GM12878 (cell line): ENCODE results near the gene CDC42EP3.

Experiments
- CHD2 ChIP-seq: IDR thresholded peaks from 2 replicates; pipeline ENCODE4 v1.6.1; 2011; ENCODE audit warnings: low read depth, low read length, improper control_type of control experiment, borderline replicate concordance
- EZH2 ChIP-seq: IDR thresholded peaks from 2 replicates; pipeline ENCODE4 v1.6.1; 2012; ENCODE audit warnings: low read depth, mild to moderate bottlenecking, control low read depth, inconsistent platforms, low read length, borderline replicate concordance; ENCODE audit not compliant: control insufficient read depth
- HCFC1 ChIP-seq: fragments of 150-350 bp; IDR thresholded peaks from 2 replicates; pipeline ENCODE4 v1.6.1; 2014; ENCODE audit warnings: low read length
- MTA3 ChIP-seq: IDR thresholded peaks from 2 replicates; pipeline ENCODE4 v1.6.1; 2012; ENCODE audit warnings: low read length, inconsistent platforms, borderline replicate concordance
- PBX3 ChIP-seq: IDR thresholded peaks from 2 replicates; pipeline ENCODE4 v1.6.1; 2011; ENCODE audit warnings: mild to moderate bottlenecking, low read depth, low read length, moderate library complexity; ENCODE audit not compliant: insufficient replicate concordance
- POLR2A ChIP-seq: IDR thresholded peaks from 2 replicates; pipeline ENCODE4 v1.6.1; 2011; ENCODE audit warnings: low read depth, mild to moderate bottlenecking, low read length
- RAD21 ChIP-seq: IDR thresholded peaks from 2 replicates; pipeline ENCODE4 v1.6.1; 2011; ENCODE audit warnings: mild to moderate bottlenecking, low read depth, low read length, moderate library complexity; ENCODE audit not compliant: insufficient read depth
- SREBF1 ChIP-seq: IDR thresholded peaks from 2 replicates; pipeline ENCODE4 v1.6.1; 2012; ENCODE audit warnings: mild to moderate bottlenecking, low read length
- SUZ12 ChIP-seq: fragments of 200-600 bp; sonication (generic); IDR thresholded peaks from one replicate; pipeline ENCODE4 v1.6.1; 2018; ENCODE audit warnings: antibody characterized with exemption, mild to moderate bottlenecking; ENCODE audit not compliant: unreplicated experiment
- ZBTB40 ChIP-seq: fragments of 450-650 bp; IDR thresholded peaks from 2 replicates; pipeline ENCODE4 v1.6.1; 2016; ENCODE audit warnings: mild to moderate bottlenecking, moderate library complexity, borderline replicate concordance
- ZNF592 ChIP-seq: fragments of 450-650 bp; IDR thresholded peaks from 2 replicates; pipeline ENCODE4 v1.6.1; 2017; ENCODE audit warnings: mild to moderate bottlenecking, moderate library complexity
- ZZZ3 ChIP-seq: IDR thresholded peaks from 2 replicates; pipeline ENCODE4 v1.6.1; 2011; ENCODE audit warnings: low read depth; ENCODE audit not compliant: control insufficient read depth, insufficient read length
- TF ChIP-seq, protein P1 (sequence below), 3 experiments: IDR thresholded peaks in 2 of 3; conservative IDR thresholded peaks in 1 of 3; 2 replicates each; pipeline ENCODE4 v1.5.1; 2011; ENCODE audit warnings: low read depth in 3 of 3, low read length in 3 of 3, mild to moderate bottlenecking in 3 of 3, control low read depth in 2 of 3, moderate library complexity in 2 of 3, inconsistent platforms in 1 of 3, mixed read lengths in 1 of 3; ENCODE audit not compliant: control insufficient read depth in 2 of 3, insufficient read depth in 1 of 3; ENCODE audit errors: extremely low read depth in 1 of 3
- TF ChIP-seq, protein P2 (sequence below): fragments of 450-650 bp; IDR thresholded peaks from 2 replicates; pipeline ENCODE4 v1.6.1; 2017; ENCODE audit warnings: mild to moderate bottlenecking

DNA sequence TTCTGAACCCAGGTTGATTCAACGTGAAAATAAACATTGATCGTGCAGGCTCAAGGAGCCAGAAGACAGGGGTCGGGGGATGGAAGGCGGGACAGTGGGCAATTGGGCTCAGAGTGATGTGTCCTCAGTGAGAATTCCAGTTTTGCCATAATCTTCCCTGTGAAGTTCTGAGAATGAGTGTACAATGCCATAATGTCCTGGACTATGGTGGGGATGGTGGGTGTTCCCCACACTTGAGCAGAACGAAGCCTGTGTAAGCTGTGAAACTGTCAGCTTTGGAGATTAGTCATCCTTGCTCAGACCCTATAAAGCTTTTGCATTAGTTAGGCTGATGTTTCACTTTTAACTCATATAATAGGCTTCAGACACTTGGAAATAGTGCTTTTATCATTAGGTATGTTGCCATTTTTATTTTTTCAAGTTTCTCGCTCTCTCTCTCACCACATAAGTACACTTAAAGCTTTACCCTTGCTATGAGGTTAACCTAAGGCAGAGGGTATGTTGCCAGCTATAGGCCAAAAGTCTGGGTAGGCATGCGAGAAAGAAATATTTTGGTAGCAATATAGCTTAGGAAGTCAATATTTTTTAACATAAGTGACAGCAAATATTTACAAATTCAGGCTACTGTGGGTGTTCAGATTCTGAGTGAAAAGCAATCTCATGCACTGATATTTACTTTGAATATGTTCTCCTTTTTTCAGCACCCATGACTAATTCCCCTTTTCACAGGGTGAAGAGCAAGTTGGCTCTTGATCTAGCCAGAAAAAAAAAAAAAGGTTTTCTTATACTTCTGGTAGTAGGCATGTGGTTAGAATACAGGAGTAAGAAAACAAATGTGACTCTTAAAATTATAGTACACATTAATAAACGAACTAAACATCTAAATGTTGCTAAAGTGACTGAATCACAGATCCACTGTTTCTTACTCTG lies 47.2 kb downstream of the CDC42EP3 start:
- TF ChIP-seq, protein P1, sequence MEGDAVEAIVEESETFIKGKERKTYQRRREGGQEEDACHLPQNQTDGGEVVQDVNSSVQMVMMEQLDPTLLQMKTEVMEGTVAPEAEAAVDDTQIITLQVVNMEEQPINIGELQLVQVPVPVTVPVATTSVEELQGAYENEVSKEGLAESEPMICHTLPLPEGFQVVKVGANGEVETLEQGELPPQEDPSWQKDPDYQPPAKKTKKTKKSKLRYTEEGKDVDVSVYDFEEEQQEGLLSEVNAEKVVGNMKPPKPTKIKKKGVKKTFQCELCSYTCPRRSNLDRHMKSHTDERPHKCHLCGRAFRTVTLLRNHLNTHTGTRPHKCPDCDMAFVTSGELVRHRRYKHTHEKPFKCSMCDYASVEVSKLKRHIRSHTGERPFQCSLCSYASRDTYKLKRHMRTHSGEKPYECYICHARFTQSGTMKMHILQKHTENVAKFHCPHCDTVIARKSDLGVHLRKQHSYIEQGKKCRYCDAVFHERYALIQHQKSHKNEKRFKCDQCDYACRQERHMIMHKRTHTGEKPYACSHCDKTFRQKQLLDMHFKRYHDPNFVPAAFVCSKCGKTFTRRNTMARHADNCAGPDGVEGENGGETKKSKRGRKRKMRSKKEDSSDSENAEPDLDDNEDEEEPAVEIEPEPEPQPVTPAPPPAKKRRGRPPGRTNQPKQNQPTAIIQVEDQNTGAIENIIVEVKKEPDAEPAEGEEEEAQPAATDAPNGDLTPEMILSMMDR (IDR thresholded peaks at IDR 0.05 in 2 of 3, conservative IDR thresholded peaks at IDR 0.05 in 1 of 3; ENCODE audit: control insufficient read depth in 2 of 3, extremely low read depth in 1 of 3, insufficient read depth in 1 of 3, low read depth in 3 of 3, low read length in 3 of 3): no peak
- TF ChIP-seq POLR2A: no peak
- peak; percentile 40; the same call in 1 of the 2 replicates for TF ChIP-seq MTA3
- TF ChIP-seq ZZZ3: no peak
- no peak for TF ChIP-seq EZH2
- TF ChIP-seq SREBF1: no peak
- peak; percentile 1; the same call in 1 of the 2 replicates for TF ChIP-seq RAD21
- TF ChIP-seq CHD2: peak; percentile 20; the same call in 1 of the 2 replicates
- peak; percentile 66 for TF ChIP-seq PBX3
- TF ChIP-seq ZBTB40: no peak
- TF ChIP-seq, protein P2, sequence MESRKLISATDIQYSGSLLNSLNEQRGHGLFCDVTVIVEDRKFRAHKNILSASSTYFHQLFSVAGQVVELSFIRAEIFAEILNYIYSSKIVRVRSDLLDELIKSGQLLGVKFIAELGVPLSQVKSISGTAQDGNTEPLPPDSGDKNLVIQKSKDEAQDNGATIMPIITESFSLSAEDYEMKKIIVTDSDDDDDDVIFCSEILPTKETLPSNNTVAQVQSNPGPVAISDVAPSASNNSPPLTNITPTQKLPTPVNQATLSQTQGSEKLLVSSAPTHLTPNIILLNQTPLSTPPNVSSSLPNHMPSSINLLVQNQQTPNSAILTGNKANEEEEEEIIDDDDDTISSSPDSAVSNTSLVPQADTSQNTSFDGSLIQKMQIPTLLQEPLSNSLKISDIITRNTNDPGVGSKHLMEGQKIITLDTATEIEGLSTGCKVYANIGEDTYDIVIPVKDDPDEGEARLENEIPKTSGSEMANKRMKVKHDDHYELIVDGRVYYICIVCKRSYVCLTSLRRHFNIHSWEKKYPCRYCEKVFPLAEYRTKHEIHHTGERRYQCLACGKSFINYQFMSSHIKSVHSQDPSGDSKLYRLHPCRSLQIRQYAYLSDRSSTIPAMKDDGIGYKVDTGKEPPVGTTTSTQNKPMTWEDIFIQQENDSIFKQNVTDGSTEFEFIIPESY: no peak
- TF ChIP-seq ZNF592: peak; percentile 55; the same call in 1 of the 2 replicates
- no peak for TF ChIP-seq SUZ12
- TF ChIP-seq HCFC1: no peak
